ENCODE data around the gene CRABP1.

The CRABP1 gene

DNA sequence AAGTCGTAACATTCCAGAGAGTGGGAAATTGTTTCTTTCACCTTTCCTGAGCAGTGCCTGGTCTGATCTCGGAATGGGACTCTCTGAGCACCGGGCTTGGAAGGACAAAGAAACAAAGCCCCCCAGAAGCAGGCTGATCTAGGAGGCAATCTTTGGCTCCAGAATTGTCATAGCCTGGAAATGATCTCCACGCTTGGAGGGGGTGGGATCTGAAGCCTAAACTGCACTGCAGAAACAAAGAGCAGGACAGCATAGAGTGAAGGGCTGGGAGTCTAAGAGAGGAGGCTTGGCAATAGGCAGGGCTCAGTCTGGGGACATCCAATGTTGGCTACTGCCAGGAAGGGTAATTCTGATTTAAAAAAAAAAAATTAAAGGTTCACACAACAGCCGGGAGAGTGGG, 1.9 kb downstream of the CRABP1 start:
- TF ChIP-seq, protein P1, sequence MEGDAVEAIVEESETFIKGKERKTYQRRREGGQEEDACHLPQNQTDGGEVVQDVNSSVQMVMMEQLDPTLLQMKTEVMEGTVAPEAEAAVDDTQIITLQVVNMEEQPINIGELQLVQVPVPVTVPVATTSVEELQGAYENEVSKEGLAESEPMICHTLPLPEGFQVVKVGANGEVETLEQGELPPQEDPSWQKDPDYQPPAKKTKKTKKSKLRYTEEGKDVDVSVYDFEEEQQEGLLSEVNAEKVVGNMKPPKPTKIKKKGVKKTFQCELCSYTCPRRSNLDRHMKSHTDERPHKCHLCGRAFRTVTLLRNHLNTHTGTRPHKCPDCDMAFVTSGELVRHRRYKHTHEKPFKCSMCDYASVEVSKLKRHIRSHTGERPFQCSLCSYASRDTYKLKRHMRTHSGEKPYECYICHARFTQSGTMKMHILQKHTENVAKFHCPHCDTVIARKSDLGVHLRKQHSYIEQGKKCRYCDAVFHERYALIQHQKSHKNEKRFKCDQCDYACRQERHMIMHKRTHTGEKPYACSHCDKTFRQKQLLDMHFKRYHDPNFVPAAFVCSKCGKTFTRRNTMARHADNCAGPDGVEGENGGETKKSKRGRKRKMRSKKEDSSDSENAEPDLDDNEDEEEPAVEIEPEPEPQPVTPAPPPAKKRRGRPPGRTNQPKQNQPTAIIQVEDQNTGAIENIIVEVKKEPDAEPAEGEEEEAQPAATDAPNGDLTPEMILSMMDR (IDR thresholded peaks at IDR 0.05; ENCODE audit: low read depth, low read length) = no peak
- DNase-seq (ENCODE audit: low read depth, low spot score) = no peak
- no peak overlapping the region for H3K4me3 ChIP-seq (ENCODE audit: low read depth, low read length)
- in situ Hi-C loops (cut with HindIII; ENCODE audit: low sequenced_read_pairs) = no loop called here

DNA sequence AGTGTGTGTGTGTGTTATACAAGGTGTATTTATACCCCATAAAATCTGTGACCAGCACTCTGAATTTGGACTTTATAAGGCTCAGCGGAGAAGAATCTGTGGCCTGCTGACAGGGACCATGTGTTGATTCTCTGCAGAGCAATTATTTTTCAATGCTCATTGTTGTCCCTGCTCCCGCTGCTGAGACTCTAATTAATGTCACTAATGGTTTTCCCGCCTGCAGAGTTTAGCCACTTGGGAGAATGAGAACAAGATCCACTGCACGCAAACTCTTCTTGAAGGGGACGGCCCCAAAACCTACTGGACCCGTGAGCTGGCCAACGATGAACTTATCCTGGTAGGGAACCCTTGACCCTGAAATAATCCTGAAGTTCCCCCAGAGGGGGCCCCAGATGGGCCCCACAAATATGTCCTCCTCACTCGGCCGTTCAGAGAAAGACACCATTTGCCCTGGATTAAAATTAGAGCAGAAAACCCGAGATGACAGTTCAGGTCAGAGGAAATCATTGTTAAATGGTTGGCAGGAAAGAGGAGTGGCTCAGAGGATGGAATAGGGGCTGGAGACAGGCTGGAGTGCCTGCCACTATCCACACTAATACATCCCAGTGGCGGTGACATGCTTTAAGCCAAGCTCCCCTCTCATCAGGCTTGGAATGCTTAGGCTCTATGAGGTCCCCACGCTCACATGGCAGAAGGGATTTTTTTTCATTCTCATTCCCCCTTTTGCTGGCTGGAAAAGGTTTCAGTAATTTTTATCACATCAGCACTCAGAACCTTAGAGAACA, 3.3 kb downstream of the CRABP1 start:
- in situ Hi-C loops (cut with HindIII; ENCODE audit: low sequenced_read_pairs) = no loop called here
- DNase-seq (ENCODE audit: low read depth, low spot score) = no peak
- H3K4me3 ChIP-seq (ENCODE audit: low read depth, low read length) = no peak overlapping the region
- TF ChIP-seq, protein P1 (IDR thresholded peaks at IDR 0.05; ENCODE audit: low read depth, low read length) = no peak

DNA sequence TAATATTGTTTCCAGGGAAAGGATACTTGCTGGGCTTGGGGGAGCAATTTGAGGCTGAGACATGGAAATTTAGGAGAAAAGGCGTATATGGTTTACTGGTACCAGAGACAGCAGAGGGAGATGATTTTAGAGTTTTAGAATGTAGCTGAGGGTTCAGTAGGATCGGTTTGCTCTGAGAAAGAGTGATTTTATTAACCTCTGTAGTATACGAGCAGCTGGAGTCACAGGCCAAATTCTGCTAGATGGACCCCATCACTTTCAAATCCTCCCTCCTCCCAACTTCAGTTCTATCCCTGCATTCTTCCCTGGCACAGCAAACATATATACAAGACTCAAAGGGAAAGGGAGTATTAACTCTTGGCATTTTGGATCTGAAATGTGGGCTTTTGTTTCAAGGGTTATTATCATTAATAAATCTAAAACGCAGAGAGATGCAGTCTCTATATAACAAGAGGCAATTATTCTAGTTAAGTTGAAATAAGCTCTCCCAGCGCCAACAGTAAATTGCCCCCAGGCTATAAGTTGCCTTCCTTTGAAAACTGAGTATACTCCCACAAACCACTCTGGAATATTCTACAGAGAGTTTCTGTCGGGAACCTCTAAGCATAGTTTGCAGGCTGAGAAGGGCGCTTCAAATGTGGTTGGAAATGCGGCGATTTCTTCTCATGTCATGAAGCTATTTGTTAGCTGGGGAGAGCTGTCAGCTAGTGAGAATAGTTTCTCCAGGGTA, 5.4 kb downstream of the CRABP1 start:
- TF ChIP-seq, protein P1 (IDR thresholded peaks at IDR 0.05; ENCODE audit: low read depth, low read length) = no peak
- in situ Hi-C loops (cut with HindIII; ENCODE audit: low sequenced_read_pairs) = no loop called here
- H3K4me3 ChIP-seq (ENCODE audit: low read depth, low read length) = no peak overlapping the region
- DNase-seq (ENCODE audit: low read depth, low spot score) = no peak

DNA sequence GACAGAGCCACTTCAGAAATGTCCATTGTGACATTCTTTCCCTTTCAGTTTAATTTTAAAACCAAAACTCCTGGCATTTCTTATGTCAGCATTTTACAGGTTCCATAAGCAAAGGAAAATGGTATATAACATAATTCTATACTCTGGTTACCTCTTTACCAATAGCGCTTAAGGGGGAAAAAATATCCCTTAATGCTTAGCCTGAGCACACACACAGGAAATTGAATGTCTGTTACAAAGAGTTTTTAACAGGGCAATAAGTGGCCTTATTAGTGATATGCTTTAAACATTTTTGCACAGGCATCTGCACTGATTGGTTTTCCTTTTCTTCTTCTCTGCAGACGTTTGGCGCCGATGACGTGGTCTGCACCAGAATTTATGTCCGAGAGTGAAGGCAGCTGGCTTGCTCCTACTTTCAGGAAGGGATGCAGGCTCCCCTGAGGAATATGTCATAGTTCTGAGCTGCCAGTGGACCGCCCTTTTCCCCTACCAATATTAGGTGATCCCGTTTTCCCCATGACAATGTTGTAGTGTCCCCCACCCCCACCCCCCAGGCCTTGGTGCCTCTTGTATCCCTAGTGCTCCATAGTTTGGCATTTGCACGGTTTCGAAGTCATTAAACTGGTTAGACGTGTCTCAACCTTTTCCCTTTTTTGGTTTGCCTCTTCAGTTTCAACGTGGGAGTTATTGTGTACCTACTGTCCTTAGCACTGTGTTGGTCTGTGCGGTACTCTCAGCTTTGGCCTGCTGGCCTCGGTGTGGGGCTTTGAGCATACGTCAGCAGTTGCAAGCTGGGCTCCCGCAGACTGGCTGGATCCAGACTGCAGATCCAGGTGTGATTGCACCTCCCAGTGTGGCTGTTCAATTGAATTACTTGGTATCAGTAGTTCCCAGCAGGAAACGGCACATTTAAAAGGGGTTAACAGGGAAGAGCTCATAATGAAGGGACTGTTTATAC, 7.7 kb downstream of the CRABP1 start:
- in situ Hi-C loops (cut with HindIII; ENCODE audit: low sequenced_read_pairs) = no loop called here
- DNase-seq (ENCODE audit: low read depth, low spot score) = no peak
- TF ChIP-seq, protein P1 (IDR thresholded peaks at IDR 0.05; ENCODE audit: low read depth, low read length) = no peak
- H3K4me3 ChIP-seq (ENCODE audit: low read depth, low read length) = no peak overlapping the region

DNA sequence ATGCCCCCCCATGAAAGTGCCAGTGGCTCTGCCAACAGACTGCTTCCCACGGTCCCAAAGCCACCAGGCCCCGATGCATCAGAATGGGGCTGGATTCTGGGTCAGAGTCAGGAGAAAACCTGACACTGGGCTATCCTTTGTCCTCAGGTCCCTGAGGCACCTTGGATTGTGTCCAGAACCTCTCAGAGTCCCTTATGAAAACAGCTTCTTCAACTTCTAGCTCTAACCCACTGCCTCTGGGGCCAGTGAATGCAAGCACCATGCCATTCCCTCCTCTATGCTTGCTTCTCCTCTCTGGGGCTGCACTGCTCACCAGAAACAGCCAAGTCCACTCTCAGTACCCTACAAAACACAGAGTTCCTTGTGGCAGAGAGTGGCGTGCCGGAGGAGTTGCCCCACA, 9.9 kb downstream of the CRABP1 start:
- H3K4me3 ChIP-seq (ENCODE audit: low read depth, low read length) = no peak overlapping the region
- TF ChIP-seq, protein P1 (IDR thresholded peaks at IDR 0.05; ENCODE audit: low read depth, low read length) = no peak
- in situ Hi-C loops (cut with HindIII; ENCODE audit: low sequenced_read_pairs) = no loop called here
- no peak for DNase-seq (ENCODE audit: low read depth, low spot score)

DNA sequence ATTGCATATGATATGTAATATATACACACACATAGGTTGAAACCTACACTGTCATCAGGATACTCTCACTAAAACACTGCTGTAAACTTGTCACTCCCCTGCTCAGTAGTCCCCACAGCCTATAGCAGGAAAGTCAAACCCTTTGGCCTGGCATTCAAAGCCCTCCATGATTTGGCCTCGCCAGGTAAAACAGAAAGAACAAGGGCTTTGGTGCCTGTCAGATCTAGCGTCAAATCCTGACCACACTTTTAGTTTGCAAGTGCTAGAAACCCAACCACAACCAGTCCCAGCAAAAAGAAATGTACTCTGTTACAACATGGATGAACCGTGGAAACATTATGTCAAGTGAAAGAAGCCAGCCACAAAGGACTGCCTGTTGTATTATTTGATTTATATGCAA, 11.4 kb downstream of the CRABP1 start:
- no peak overlapping the region for H3K4me3 ChIP-seq (ENCODE audit: low read depth, low read length)
- TF ChIP-seq, protein P1 (IDR thresholded peaks at IDR 0.05; ENCODE audit: low read depth, low read length) = no peak
- DNase-seq (ENCODE audit: low read depth, low spot score) = no peak
- in situ Hi-C loops (cut with HindIII; ENCODE audit: low sequenced_read_pairs) = no loop called here
